ENCODE data around the gene KNL1.

DNA sequence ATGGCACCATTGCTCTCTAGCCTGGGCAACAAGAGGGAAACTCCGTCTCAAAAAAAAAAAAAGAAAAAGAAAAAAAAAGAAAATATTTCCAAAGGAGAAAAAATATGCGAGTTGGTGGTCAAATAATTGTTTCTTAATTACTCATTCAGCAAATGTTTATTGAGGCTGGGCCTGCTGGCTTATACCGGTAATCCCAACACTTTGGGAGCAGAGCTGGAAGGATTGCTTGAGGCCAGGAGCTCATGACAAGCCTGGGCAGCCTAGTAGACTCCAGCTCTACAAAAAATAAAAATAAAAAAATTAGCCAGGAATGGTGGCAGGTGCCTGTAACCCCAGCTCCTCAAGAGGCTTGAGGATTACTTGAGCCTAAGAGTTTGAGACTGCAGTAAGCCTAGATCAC is 4.1 kb downstream of the KNL1 start:
- TF ChIP-seq, protein P1, sequence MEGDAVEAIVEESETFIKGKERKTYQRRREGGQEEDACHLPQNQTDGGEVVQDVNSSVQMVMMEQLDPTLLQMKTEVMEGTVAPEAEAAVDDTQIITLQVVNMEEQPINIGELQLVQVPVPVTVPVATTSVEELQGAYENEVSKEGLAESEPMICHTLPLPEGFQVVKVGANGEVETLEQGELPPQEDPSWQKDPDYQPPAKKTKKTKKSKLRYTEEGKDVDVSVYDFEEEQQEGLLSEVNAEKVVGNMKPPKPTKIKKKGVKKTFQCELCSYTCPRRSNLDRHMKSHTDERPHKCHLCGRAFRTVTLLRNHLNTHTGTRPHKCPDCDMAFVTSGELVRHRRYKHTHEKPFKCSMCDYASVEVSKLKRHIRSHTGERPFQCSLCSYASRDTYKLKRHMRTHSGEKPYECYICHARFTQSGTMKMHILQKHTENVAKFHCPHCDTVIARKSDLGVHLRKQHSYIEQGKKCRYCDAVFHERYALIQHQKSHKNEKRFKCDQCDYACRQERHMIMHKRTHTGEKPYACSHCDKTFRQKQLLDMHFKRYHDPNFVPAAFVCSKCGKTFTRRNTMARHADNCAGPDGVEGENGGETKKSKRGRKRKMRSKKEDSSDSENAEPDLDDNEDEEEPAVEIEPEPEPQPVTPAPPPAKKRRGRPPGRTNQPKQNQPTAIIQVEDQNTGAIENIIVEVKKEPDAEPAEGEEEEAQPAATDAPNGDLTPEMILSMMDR (IDR thresholded peaks at IDR 0.05; ENCODE audit: low read length): no peak
- TF ChIP-seq EZH2 (IDR thresholded peaks at IDR 0.05; ENCODE audit: borderline replicate concordance, low read length): no peak
